Measurements from ENCODE around the gene ARHGEF12. TPM values are rescaled to one million over a fixed set of nuclear protein-coding genes. Genes with fewer than 3 reads are reported as not detected.

The ARHGEF12 gene, protein sequence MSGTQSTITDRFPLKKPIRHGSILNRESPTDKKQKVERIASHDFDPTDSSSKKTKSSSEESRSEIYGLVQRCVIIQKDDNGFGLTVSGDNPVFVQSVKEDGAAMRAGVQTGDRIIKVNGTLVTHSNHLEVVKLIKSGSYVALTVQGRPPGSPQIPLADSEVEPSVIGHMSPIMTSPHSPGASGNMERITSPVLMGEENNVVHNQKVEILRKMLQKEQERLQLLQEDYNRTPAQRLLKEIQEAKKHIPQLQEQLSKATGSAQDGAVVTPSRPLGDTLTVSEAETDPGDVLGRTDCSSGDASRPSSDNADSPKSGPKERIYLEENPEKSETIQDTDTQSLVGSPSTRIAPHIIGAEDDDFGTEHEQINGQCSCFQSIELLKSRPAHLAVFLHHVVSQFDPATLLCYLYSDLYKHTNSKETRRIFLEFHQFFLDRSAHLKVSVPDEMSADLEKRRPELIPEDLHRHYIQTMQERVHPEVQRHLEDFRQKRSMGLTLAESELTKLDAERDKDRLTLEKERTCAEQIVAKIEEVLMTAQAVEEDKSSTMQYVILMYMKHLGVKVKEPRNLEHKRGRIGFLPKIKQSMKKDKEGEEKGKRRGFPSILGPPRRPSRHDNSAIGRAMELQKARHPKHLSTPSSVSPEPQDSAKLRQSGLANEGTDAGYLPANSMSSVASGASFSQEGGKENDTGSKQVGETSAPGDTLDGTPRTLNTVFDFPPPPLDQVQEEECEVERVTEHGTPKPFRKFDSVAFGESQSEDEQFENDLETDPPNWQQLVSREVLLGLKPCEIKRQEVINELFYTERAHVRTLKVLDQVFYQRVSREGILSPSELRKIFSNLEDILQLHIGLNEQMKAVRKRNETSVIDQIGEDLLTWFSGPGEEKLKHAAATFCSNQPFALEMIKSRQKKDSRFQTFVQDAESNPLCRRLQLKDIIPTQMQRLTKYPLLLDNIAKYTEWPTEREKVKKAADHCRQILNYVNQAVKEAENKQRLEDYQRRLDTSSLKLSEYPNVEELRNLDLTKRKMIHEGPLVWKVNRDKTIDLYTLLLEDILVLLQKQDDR (N-terminal part only)
- total RNA-seq = 57.2 and 74.2 TPM in 2 replicates

DNA sequence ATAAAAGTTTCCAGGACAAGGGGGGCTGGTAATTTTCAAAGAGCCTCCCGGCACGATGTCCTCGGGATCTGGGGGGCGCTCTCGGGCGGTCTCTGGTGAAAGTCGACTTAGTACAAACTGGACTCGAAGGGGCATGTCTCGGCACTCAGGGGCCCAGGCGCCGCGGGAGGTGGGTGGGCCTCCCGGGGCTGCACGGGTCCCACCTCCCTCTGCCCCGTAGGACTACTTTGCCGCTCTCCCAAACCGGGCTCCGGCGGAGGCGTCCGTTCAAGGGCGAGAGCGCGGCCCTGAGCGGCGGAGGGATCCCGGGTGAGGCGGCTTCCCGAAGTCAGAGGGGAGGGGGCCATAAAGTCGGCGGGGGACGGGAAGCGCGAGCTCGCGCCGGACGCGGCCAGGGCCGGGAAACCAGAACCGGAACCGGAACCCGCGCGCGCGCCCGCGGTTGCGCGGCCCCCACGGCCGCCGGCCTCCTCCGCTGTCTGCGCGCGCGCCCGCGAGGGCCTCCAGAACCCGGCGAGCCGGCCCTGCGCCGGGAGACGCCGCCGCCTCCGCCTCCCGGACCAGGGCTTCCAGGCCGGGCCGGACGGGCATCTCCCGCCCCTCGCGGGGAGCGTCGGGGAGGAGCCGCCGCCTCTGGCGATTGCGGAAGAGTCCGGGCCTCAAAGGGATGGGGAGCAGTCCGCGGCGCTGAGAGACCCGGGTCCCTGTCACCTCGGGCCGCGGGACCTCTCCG is at the start of gene ARHGEF12:
TSS of gene ARHGEF12 (plus strand) at position 506 of the 733 bp plus-strand sequence. CDS start 831 bp downstream, outside the sequence.

DNA sequence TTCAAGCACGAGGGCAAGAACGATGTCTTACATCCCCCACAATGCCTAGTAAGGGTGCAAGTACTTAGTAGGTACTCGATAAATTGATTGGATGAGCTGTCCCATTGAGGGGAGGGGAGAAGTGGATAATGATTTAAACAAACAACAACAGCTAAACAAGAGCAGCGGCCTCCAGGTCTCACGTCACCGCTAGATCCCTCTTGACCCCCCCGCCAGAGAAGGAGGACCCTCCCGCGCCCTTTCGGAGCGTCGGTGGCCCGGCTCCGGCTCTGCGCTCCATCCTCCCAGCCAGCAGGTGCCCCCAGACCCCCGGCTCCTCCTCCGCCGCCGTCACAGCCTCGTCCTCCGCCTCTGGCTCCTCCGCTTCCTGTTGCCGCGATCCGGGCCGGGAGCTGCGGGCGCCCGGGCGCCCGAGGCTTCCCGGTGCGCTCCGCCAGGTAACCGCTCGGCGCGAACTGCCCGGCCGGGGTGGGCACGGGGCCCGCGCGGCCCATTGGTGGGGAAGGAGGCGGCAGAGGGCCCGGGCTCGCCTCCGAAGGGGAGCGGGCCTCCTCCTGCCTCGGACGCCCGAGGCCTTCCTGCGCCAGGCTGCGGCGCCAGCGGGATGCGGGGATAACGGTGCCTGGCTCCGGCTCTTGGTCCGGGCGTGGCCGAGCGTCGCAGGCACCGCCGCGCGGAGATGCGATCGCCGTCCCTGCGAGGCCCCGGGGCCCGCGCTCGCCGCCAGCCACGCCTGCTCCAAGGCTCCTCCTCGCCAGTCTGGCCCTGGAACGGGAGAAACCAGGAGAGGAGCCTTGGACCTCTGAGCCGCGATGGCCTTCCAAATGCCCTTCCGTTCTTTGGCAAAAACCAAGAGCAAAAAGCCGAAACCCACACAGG is 11.0 kb upstream of the ARHGEF12 start, which contains the start of gene TLCD5:
TSS of gene TLCD5 (plus strand) at position 368 of the 879 bp plus-strand sequence. CDS start 2,143 bp downstream, outside the sequence.

DNA sequence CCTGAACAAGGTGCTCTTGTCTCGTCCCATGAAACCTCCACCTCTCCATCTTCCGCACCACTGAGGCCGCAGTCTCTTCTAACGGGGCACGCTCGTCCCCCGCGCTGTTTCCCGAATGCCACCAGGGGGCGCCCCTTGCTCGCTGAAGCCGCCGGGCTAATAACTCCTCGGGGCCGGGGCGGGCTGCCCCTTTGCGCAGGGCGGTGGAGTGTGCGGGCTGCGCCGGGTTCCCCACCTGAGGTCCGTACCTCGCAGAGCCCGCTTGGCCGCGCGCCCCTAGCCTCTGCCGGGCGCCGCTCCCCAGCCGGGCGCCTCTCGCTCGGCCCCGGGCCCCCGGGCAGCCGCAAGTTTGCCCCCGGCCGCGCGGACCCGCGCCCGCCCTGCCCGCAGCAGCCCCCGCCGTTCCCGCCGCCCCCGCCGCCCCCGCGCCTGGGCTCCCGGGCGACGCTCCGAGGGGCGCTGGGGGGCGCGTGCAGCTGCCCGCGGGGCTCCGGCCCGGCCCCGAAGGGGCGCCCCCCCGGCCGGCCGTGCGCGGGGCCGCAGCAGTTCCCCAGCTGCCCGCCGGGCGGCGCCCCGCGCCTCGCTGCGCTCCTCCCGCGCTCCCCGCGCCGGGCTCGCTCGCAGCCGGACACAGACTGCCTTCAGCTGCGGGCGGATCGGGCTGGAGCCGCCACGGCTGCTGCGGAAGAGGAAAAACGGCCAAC is 175.1 kb downstream of the ARHGEF12 start, which contains the start of gene GRIK4:
TSS of gene GRIK4 (plus strand) at position 633 of the 704 bp plus-strand sequence. CDS start 148,571 bp downstream, outside the sequence.

Small RNA genes within 50 kb of the gene (small RNA-seq; reads per million reads assigned to genes)
- gene RF00100 = 691 reads per million, percentile 99 among the genes with 10 or more reads in this experiment

Other genes starting within 250 kb of the ARHGEF12 start
- gene TRIM29, start 198.3 kb upstream of the ARHGEF12 start, total RNA-seq = 90.3 and 326 TPM in 2 replicates
- 3.1 and 9.9 TPM in 2 replicates for gene OAF, start 125.4 kb upstream of the ARHGEF12 start, total RNA-seq
- 0.22 and 0.39 TPM in 2 replicates for gene POU2F3, start 96.3 kb upstream of the ARHGEF12 start, total RNA-seq
- 4.4 and 5.9 TPM in 2 replicates for gene TLCD5, start 11.1 kb upstream of the ARHGEF12 start, total RNA-seq
- not detected in 2 replicates for gene GRIK4, start 175.3 kb downstream of the ARHGEF12 start, total RNA-seq